ENCODE measurements around the gene SHLD2. TPM values are rescaled to one million over a fixed set of nuclear protein-coding genes. Genes with fewer than 3 reads are reported as not detected.

The SHLD2 gene, protein sequence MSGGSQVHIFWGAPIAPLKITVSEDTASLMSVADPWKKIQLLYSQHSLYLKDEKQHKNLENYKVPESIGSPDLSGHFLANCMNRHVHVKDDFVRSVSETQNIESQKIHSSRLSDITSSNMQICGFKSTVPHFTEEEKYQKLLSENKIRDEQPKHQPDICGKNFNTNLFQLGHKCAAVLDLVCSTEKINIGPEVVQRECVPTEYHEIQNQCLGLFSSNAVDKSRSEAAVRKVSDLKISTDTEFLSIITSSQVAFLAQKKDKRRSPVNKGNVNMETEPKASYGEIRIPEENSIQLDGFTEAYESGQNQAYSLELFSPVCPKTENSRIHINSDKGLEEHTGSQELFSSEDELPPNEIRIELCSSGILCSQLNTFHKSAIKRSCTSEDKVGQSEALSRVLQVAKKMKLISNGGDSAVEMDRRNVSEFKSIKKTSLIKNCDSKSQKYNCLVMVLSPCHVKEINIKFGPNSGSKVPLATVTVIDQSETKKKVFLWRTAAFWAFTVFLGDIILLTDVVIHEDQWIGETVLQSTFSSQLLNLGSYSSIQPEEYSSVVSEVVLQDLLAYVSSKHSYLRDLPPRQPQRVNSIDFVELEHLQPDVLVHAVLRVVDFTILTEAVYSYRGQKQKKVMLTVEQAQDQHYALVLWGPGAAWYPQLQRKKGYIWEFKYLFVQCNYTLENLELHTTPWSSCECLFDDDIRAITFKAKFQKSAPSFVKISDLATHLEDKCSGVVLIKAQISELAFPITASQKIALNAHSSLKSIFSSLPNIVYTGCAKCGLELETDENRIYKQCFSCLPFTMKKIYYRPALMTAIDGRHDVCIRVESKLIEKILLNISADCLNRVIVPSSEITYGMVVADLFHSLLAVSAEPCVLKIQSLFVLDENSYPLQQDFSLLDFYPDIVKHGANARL
- 10 to 100 TPM; 18.0 to 36.1 (median 20.8) TPM for total RNA-seq

DNA sequence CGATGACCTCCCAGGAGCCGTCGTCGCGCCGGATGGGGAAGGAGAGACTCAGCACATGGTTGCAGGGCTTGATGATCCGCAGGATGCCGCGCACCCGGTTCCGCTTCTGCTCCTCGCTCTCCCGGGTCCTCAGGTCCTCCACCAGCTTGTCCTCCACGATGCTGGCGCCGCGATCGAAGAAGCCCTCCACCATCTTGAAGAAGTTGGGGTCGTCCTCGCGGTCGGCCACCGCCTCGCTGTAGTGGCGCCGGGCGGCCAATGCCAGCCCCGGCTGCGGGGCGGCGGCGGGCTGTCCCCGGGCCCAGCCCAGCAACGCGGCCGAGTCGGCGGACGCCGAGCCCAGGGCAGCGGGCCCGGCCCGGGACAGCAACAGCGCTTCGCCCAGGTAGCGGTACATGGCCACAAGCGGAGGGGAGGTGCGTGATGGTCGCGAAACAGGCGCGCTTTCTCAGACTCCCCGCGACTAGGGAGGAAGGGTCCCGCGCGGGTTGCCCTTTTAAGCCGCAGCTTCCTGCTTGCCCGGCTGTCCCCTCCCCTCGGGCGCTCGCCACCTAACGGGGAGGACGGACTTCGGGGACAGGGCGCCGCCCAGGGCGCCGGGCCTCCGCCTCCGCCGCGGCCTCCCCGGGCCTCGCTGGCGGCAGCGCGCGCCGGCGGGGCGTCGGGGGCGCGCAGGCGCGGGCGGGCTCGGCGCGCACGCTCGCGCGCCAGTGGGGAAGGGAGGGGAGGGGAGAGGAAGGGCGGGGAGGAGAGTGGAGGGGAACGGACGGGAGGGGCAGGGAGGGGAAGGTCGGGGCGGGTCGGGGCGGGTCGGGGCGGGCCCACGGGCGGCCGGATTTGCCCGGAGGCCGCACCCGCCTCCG lies at the start of gene SHLD2, which contains the start of gene GLUD1:
SHLD2 (plus strand) TSS at position 834 of the 863 bp plus-strand sequence. CDS start 56,149 bp downstream, outside the sequence.
GLUD1 (minus strand) TSS at position 471 of the 863 bp plus-strand sequence; CDS start at position 397, 74 bp downstream.
- Histone ChIP-seq H3K36me3 (peaks cover 4% of the 10 kb centered on the region), H3K27ac (peak within 1 kb of the TSS; percentile 100), H3K9me3 (no peaks in the 10 kb centered on the region), H3K4me3 (peak within 1 kb of the TSS; percentile 91), H3K27me3 (no peaks in the 10 kb centered on the region), H3K4me1 (peaks cover 45% of the 10 kb centered on the region)
- whole genome bisulfite sequencing, result 0% methylated on average over 3 of the region's 111 CpGs
- DNase-seq (ENCODE audit: low spot score in 2 of 2), result peak; percentile 95 to 96
- TF ChIP-seq POLR2A (IDR thresholded peaks at IDR 0.05) (peak; percentile 73 to 87), POLR2AphosphoS5 (IDR thresholded peaks at IDR 0.05) (peak in 2 of 3 donors; percentile 35 to 47)
- TF ChIP-seq, protein P1, sequence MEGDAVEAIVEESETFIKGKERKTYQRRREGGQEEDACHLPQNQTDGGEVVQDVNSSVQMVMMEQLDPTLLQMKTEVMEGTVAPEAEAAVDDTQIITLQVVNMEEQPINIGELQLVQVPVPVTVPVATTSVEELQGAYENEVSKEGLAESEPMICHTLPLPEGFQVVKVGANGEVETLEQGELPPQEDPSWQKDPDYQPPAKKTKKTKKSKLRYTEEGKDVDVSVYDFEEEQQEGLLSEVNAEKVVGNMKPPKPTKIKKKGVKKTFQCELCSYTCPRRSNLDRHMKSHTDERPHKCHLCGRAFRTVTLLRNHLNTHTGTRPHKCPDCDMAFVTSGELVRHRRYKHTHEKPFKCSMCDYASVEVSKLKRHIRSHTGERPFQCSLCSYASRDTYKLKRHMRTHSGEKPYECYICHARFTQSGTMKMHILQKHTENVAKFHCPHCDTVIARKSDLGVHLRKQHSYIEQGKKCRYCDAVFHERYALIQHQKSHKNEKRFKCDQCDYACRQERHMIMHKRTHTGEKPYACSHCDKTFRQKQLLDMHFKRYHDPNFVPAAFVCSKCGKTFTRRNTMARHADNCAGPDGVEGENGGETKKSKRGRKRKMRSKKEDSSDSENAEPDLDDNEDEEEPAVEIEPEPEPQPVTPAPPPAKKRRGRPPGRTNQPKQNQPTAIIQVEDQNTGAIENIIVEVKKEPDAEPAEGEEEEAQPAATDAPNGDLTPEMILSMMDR (IDR thresholded peaks at IDR 0.05), result no peak

DNA sequence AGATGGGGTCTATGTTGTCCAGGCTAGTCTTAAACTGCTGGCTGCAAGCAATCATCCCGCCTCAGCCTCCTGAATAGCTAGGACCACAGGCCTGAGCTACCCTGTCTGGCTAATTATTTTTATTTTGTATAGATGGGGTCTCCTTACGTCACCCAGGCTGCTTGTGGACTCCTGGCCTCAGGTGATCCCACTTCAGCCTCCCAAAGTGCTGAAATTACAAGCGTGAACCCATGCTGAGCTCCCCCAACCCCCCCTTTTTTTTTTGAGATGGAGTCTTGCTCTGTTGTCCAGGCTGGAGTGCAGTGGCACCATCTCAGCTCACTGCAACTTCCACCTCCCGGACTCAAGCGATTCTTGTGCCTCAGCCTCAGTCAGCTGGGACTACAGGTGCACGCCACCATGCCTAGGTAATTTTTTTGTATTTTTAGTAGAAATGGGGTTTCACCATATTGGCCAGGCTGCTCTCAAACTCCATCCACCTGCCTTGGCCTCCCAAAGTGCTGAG lies 49.5 kb upstream of the SHLD2 start:
- H3K9me3 ChIP-seq, result no peaks in the 10 kb centered on the region
- 76% methylated on average over 6 of the region's 6 CpGs for WGBS
- DNase-seq (ENCODE audit: low spot score in 2 of 2), result no peak
- H3K27ac ChIP-seq, result no peak overlapping the region
- H3K4me3 ChIP-seq, result no peak overlapping the region
- H3K4me1 ChIP-seq, result no peaks in the 10 kb centered on the region
- H3K36me3 ChIP-seq, result peaks cover 45% of the 10 kb centered on the region
- TF ChIP-seq EP300 (IDR thresholded peaks at IDR 0.05), result no peak
- TF ChIP-seq POLR2AphosphoS5 (IDR thresholded peaks at IDR 0.05), result no peak
- no peak for TF ChIP-seq POLR2A (IDR thresholded peaks at IDR 0.05)
- TF ChIP-seq, protein P1 (IDR thresholded peaks at IDR 0.05), result no peak
- no peaks in the 10 kb centered on the region for H3K27me3 ChIP-seq

DNA sequence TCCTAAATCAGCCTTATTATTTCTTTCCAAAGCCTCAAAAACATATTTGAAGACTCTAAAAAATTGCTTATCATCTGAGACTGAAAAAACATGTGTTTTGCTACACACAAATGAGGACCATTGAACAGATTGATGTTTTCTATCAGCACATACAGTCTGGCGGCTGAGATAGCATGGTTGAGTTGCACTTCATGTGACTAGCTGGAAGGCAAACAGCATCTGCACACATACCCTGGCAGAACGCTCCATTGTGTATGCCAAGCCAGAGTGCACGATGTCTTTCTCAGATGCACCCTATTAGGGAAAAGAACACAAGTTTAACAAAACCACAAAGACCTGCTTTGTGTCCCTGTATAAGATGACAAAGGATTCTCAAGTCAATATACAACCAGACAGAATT lies 41.9 kb upstream of the SHLD2 start:
- H3K27me3 ChIP-seq, result no peaks in the 10 kb centered on the region
- WGBS, result 34% methylated on average over 3 of the region's 3 CpGs
- no peak overlapping the region for H3K27ac ChIP-seq
- H3K4me1 ChIP-seq, result peaks cover 12% of the 10 kb centered on the region
- H3K36me3 ChIP-seq, result peaks cover 86% of the 10 kb centered on the region
- no peak overlapping the region for H3K4me3 ChIP-seq
- TF ChIP-seq POLR2AphosphoS5 (IDR thresholded peaks at IDR 0.05), result peak in 1 of 3 donors; percentile 17
- TF ChIP-seq EP300 (IDR thresholded peaks at IDR 0.05), result no peak
- DNase-seq (ENCODE audit: low spot score in 2 of 2), result no peak
- no peaks in the 10 kb centered on the region for H3K9me3 ChIP-seq

DNA sequence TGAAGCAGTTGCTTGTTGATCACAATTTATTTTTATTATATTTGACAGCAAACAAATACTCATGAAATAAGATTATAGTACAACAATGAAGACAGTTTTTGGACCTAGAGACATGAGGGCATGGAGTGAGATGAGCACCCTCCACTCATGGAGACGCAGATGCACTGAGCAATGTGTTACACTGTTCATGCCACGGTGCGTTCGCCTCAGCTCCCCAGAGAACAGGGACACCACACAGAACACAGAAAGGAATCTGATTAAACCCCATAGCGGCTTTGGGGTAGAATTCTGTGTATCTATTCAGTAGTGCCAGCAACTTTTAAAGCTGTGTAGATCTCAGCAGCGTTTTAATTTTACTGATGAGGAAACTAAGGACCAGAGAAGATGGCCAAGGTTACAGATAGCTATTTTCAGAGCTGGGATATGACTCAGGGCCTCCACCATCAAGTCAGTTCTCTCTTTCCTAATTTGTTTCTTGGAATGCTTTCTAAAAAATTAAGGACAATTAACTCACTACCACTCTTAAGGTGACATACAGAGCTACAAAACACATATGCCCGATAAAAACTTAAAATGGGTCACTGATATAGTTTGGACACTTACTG lies 41.3 kb upstream of the SHLD2 start:
- Histone ChIP-seq H3K9me3 (no peaks in the 10 kb centered on the region), H3K27ac (no peak overlapping the region), H3K4me3 (no peak overlapping the region), H3K27me3 (no peaks in the 10 kb centered on the region), H3K36me3 (peaks cover 86% of the 10 kb centered on the region), H3K4me1 (peaks cover 12% of the 10 kb centered on the region)
- TF ChIP-seq POLR2AphosphoS5 (IDR thresholded peaks at IDR 0.05) (no peak), EP300 (IDR thresholded peaks at IDR 0.05) (no peak), POLR2A (IDR thresholded peaks at IDR 0.05) (no peak)
- TF ChIP-seq, protein P1 (IDR thresholded peaks at IDR 0.05), result no peak
- WGBS, result 92% methylated on average over 7 of the region's 7 CpGs
- no peak for DNase-seq (ENCODE audit: low spot score in 2 of 2)

Measured in suprapubic skin (tissue), 4 donors.